ENCODE results near the gene SYNE3. TPM values are rescaled to one million over a fixed set of nuclear protein-coding genes. Genes with fewer than 3 reads are reported as not detected.
A peak's percentile ranks its signal among the peaks of the same experiment; 100 is the strongest.

SYNE3 gene
- total and polyA plus RNA-seq, 2 donors (not counting 1 experiment from before 2014, with no cell fraction given): 17.8 to 76.1 TPM

DNA sequence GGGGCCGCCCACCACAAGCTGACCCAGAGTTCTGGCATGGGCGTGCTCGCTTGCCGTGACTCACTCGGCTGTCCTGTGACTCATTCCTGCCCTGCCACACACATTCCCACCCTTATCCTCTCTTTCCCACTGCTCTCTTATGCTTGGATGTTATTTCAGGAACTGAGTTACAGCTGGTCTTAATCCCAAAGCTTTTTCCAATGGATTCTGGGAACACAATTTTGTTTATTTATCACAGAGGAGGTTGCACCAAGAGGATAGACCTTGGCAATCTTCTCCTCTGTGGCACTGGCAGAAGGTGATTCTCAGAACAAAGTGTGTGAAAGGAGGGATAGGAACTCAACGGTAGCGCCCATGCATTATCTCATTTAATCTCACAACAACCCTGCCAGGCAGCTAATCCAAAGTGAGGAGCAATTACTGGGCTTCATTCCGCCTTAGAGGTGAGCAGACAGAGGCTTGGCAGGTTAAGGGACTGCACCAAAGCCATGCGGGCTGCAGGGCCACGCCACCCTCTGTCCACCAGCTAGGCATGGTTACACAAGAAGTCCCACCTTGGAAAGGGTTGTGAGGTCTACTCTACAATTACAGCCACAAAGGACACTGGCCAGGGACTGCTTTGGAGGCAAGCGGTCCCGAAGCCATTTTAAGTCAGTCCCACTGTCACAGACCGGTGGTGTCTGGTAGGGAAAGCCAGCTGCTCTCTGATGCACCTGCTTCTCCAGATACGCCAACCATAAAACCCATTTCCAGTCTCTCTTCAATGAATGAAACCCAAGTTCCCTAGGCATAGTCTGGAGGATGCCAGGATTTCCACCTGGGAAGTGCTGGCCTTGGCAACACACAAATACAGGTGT, 32.9 kb downstream of the SYNE3 start:
- no peaks in the 10 kb centered on the region for H3K27me3 ChIP-seq (replicated peaks in 1 of 4; ENCODE audit: control extremely low read depth in 1 of 4, control insufficient read depth in 3 of 4, insufficient read depth in 4 of 4, low read length in 3 of 4)
- H3K4me1 ChIP-seq (ENCODE audit: control insufficient read depth in 2 of 2, insufficient read depth in 2 of 2, low read length in 2 of 2): peaks cover 64 to 87% of the 10 kb centered on the region in 2 donors
- Mint-ChIP-seq H3K4me3 (no peak overlapping the region), H3K27me3 (no peaks in the 10 kb centered on the region), H3K4me1 (peaks cover 80% of the 10 kb centered on the region), H3K9me3 (ENCODE audit: insufficient read depth) (no peaks in the 10 kb centered on the region), H3K27ac (peak overlapping the region; percentile 59)
- H3K4me2 ChIP-seq (replicated peaks; ENCODE audit: low read depth, low read length, poor library complexity, severe bottlenecking): no peak overlapping the region
- peaks cover 0 to 16% of the 10 kb centered on the region in 2 experiments for H3K36me3 ChIP-seq (replicated peaks in 1 of 2; ENCODE audit: control extremely low read depth in 1 of 2, control insufficient read depth in 1 of 2, extremely low read depth in 1 of 2, insufficient read depth in 2 of 2, low read length in 1 of 2)
- peaks cover 99% of the 10 kb centered on the region for H3K79me2 ChIP-seq (ENCODE audit: control insufficient read depth, insufficient read depth, low read length)
- DNase-seq: no peak
- CTCF ChIA-PET: interaction anchor here (0.6 to 1.3 kb wide), 6 partner anchors 10 to 56 kb away, joined by 3 to 7 read pairs (median 4); partner anchors contain the start of gene SYNE3
- peaks cover 44% of the 10 kb centered on the region for H4K20me1 ChIP-seq (ENCODE audit: control insufficient read depth, insufficient read depth, low read length, poor library complexity, severe bottlenecking)
- no peak for ATAC-seq (ENCODE audit: low read depth)
- H2AFZ ChIP-seq (ENCODE audit: insufficient read depth, low read depth, low read length, poor library complexity, severe bottlenecking): no peak overlapping the region
- no peak overlapping the region for H3K9ac ChIP-seq (ENCODE audit: low read length)
- TF ChIP-seq EZH2 (IDR thresholded peaks at IDR 0.05; ENCODE audit: borderline replicate concordance, insufficient read depth, low read depth, low read length, poor library complexity, severe bottlenecking): no peak
- TF ChIP-seq, protein P1, sequence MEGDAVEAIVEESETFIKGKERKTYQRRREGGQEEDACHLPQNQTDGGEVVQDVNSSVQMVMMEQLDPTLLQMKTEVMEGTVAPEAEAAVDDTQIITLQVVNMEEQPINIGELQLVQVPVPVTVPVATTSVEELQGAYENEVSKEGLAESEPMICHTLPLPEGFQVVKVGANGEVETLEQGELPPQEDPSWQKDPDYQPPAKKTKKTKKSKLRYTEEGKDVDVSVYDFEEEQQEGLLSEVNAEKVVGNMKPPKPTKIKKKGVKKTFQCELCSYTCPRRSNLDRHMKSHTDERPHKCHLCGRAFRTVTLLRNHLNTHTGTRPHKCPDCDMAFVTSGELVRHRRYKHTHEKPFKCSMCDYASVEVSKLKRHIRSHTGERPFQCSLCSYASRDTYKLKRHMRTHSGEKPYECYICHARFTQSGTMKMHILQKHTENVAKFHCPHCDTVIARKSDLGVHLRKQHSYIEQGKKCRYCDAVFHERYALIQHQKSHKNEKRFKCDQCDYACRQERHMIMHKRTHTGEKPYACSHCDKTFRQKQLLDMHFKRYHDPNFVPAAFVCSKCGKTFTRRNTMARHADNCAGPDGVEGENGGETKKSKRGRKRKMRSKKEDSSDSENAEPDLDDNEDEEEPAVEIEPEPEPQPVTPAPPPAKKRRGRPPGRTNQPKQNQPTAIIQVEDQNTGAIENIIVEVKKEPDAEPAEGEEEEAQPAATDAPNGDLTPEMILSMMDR (IDR thresholded peaks at IDR 0.05): no peak
- 67% methylated on average over 8 of the region's 14 CpGs for WGBS (ENCODE audit: insufficient coverage)
- POLR2A ChIA-PET: no interaction called here
- no peak overlapping the region for H3K27ac ChIP-seq (ENCODE audit: low read length in 2 of 2)
- intact Hi-C loops (cut with micrococcal nuclease): loop anchor here (5.0 kb wide), 1 partner anchor 34 kb away; the partner anchor contains the start of gene SYNE3
- H3K9me3 ChIP-seq (ENCODE audit: control extremely low read depth in 1 of 3, control insufficient read depth in 2 of 3, insufficient read depth in 1 of 3, low read length in 2 of 3): no peaks in the 10 kb centered on the region
- no peak overlapping the region for H3K4me3 ChIP-seq (ENCODE audit: control extremely low read depth in 1 of 5, extremely low read depth in 1 of 5, insufficient read depth in 1 of 5, low read depth in 2 of 5, low read length in 4 of 5)

All from B cell (primary cell).